Endothelial cell of umbilical vein (primary cell): ENCODE data around the gene IL31RA. TPM values are rescaled to one million over a fixed set of nuclear protein-coding genes. Genes with fewer than 3 reads are reported as not detected.

Experiments
- BruUV-seq: library from RNA; stranded (reverse); fragments of 400-500 nt; replicated peaks from 2 replicates; lab custom pipeline; 2021; lab: Mats Ljungman, UMichigan
- CTCF ChIA-PET: fragments of 300-600, 350-600 bp; sonication (Branson Sonifier 250); formaldehyde crosslinking; loops from one replicate; lab custom pipeline; 2021; ENCODE audit warnings: antibody characterized with exemption, inconsistent platforms; lab: Charles Lee
- POLR2A ChIA-PET: fragments of 300-600, 350-600 bp; sonication (Branson Sonifier 250); formaldehyde crosslinking; loops from one replicate; lab custom pipeline; 2021; ENCODE audit warnings: antibody characterized with exemption, inconsistent platforms; lab: Charles Lee
- DNase-seq: peaks from one replicate; pipeline ENCODE4 v3.0.0-alpha.2; 2011; ENCODE audit warnings: low read depth, low spot score
- FAIRE-seq: peaks from 2 replicates; lab custom pipeline; 2011; peaks lifted over from hg19 to GRCh38; lab: Jason Lieb, UNC
- H2AFZ ChIP-seq: 2 replicates; pipeline ENCODE4 v1.6.0; 2012; ENCODE audit warnings: low read depth, low read length, control low read depth, inconsistent platforms
- H3K27ac ChIP-seq: 2 replicates; pipeline ENCODE4 v1.5.1; 2011; ENCODE audit warnings: low read depth, mild to moderate bottlenecking, control low read depth, low read length, moderate library complexity; ENCODE audit not compliant: insufficient read depth
- H3K27me3 ChIP-seq, 2 experiments: 2 replicates each; pipeline versions ENCODE4 v1.6.0 to v1.6.1; 2011; ENCODE audit warnings: low read length in 2 of 2, mixed read lengths in 1 of 2; ENCODE audit not compliant: control insufficient read depth in 2 of 2, insufficient read depth in 2 of 2
- H3K36me3 ChIP-seq, 2 experiments: 2 replicates in 1 of 2; 3 replicates in 1 of 2; pipeline ENCODE4 v1.5.1; 2011; ENCODE audit warnings: low read length in 2 of 2, mild to moderate bottlenecking in 1 of 2, moderate library complexity in 1 of 2; ENCODE audit not compliant: control insufficient read depth in 2 of 2, insufficient read depth in 2 of 2; ENCODE audit errors: extremely low read depth in 1 of 2
- H3K4me1 ChIP-seq: 3 replicates; pipeline ENCODE4 v1.5.1; 2011; ENCODE audit warnings: mild to moderate bottlenecking, low read length; ENCODE audit not compliant: control insufficient read depth, insufficient read depth; ENCODE audit errors: extremely low read depth
- H3K4me2 ChIP-seq: 2 replicates; pipeline ENCODE4 v1.6.1; 2011; ENCODE audit warnings: low read length, control low read depth, mixed read lengths; ENCODE audit not compliant: insufficient read depth
- H3K4me3 ChIP-seq, 3 experiments: fragments of 200-600 bp in 1 of 3; sonication (generic), shearing (Covaris generic) in 1 of 3; replicated peaks in 1 of 3; 2 replicates each; pipeline ENCODE4 v1.5.1; 2011 to 2016; ENCODE audit warnings: control low read depth in 3 of 3, low read length in 3 of 3, mild to moderate bottlenecking in 2 of 3, inconsistent platforms in 1 of 3, low read depth in 1 of 3, moderate library complexity in 1 of 3; ENCODE audit not compliant: insufficient read depth in 1 of 3
- H3K79me2 ChIP-seq: 2 replicates; pipeline ENCODE4 v1.6.0; 2012; ENCODE audit warnings: low read length, inconsistent platforms; ENCODE audit not compliant: control insufficient read depth, insufficient read depth
- H3K9ac ChIP-seq: replicated peaks from 2 replicates; pipeline ENCODE3; 2011; ENCODE audit warnings: low read length, control low read depth; ENCODE audit not compliant: insufficient read depth; ENCODE audit errors: extremely low read depth
- H3K9me1 ChIP-seq: replicated peaks from 3 replicates; pipeline ENCODE4 v1.6.0; 2011; ENCODE audit warnings: mild to moderate bottlenecking, low read length; ENCODE audit not compliant: control insufficient read depth, insufficient read depth; ENCODE audit errors: extremely low read depth
- H3K9me3 ChIP-seq: replicated peaks from 2 replicates; pipeline ENCODE4 v1.5.1; 2012; ENCODE audit warnings: low read length, inconsistent platforms; ENCODE audit not compliant: control insufficient read depth, insufficient read depth
- H4K20me1 ChIP-seq: replicated peaks from 2 replicates; pipeline ENCODE3; 2011; ENCODE audit warnings: mild to moderate bottlenecking, low read length; ENCODE audit not compliant: control insufficient read depth, insufficient read depth; ENCODE audit errors: extremely low read depth
- CTCF ChIP-seq, 2 donors: IDR thresholded peaks; 1 replicate in 1 of 2; 2 replicates in 1 of 2; pipeline ENCODE4 v1.5.1; 2011; ENCODE audit warnings: low read length in 2 of 2, mild to moderate bottlenecking in 2 of 2, moderate library complexity in 2 of 2, control low read depth in 1 of 2, inconsistent platforms in 1 of 2, low read depth in 1 of 2; ENCODE audit not compliant: insufficient read depth in 1 of 2; ENCODE audit errors: extremely low read depth in 1 of 2
- EZH2 ChIP-seq: IDR thresholded peaks from 2 replicates; pipeline ENCODE4 v1.6.1; 2012; ENCODE audit warnings: borderline replicate concordance, low read depth, mild to moderate bottlenecking, moderate library complexity, low read length, inconsistent platforms; ENCODE audit not compliant: severe bottlenecking
- FOS ChIP-seq: IDR thresholded peaks from 2 replicates; pipeline ENCODE4 v1.6.1; 2011; ENCODE audit warnings: mild to moderate bottlenecking, low read length, moderate library complexity, borderline replicate concordance; ENCODE audit not compliant: insufficient read depth
- GATA2 ChIP-seq: IDR thresholded peaks from 2 replicates; pipeline ENCODE4 v1.7.0; 2011; ENCODE audit warnings: low read depth, mild to moderate bottlenecking, moderate library complexity, mixed read lengths, low read length; ENCODE audit not compliant: insufficient read length, insufficient read depth
- JUN ChIP-seq: IDR thresholded peaks from 2 replicates; pipeline ENCODE4 v1.6.1; 2011; ENCODE audit warnings: borderline replicate concordance, low read depth; ENCODE audit not compliant: insufficient read length, insufficient read depth
- MAX ChIP-seq: IDR thresholded peaks from 2 replicates; pipeline ENCODE4 v1.6.1; 2011; ENCODE audit not compliant: insufficient read depth, insufficient read length
- MYC ChIP-seq: IDR thresholded peaks from one replicate; pipeline ENCODE4 v1.6.1; 2011; ENCODE audit warnings: mild to moderate bottlenecking, low read depth, low read length
- POLR2A ChIP-seq: IDR thresholded peaks from 2 replicates; pipeline ENCODE4 v1.6.1; 2012; ENCODE audit warnings: low read depth, mild to moderate bottlenecking, control low read depth, low read length
- POLR2AphosphoS5 ChIP-seq: IDR thresholded peaks from 2 replicates; pipeline ENCODE4 v1.6.1; 2012; ENCODE audit warnings: low read depth, mild to moderate bottlenecking, control low read depth, low read length, moderate library complexity; ENCODE audit not compliant: insufficient read depth
- dilution Hi-C: fragments of 300-500 bp; cut with MboI; formaldehyde crosslinking; loops from one replicate; pipeline ENCODE4 v1.15.0; 2019; ENCODE audit warnings: low sequenced_read_pairs; ENCODE audit not compliant: extremely low pct_ligation_motif_present
- intact Hi-C: fragments of 100-400 bp; cut with micrococcal nuclease; formaldehyde crosslinking; loops from one replicate; pipeline ENCODE4 v1.10.0; 2022
- polyA plus RNA-seq, 4 experiments: library from polyadenylated mRNA; depleted of rRNA in 3 of 4; stranded (reverse) in 3 of 4; unstranded in 1 of 4; fragments of >200 nt; gene quantifications; 2 replicates each; pipeline versions ENCODE4 v1.2.1 to v1.2.3, GENCODE V29; 2011 to 2012; ENCODE audit warnings: missing spikeins in 1 of 4
- total RNA-seq: library from RNA; stranded (reverse); gene quantifications from 2 replicates; pipeline ENCODE4 v1.2.3, GENCODE V29; 2021

IL31RA gene
- total and polyA plus RNA-seq, 2 donors (not counting 3 experiments of a cell fraction or from before 2014, with no cell fraction given), result 0.14 to 0.75 TPM

GRCh38 chr5:55900776-55901175 lies 49.6 kb downstream of the IL31RA start:
- no peaks in the 10 kb centered on the region for H3K27me3 ChIP-seq
- BruUV-seq, result no TSS peak
- H3K9me3 ChIP-seq, result no peaks in the 10 kb centered on the region
- POLR2A ChIA-PET, result no interaction called here
- no peaks in the 10 kb centered on the region for H4K20me1 ChIP-seq
- H3K4me3 ChIP-seq, result no peak overlapping the region
- DNase-seq (no peak), FAIRE-seq (no peak)
- intact Hi-C loops (no loop called here), dilution Hi-C loops (no loop called here)
- no peaks in the 10 kb centered on the region for H3K79me2 ChIP-seq
- H3K27ac ChIP-seq, result no peak overlapping the region
- no peak for TF ChIP-seq POLR2AphosphoS5
- TF ChIP-seq CTCF (IDR thresholded peaks at IDR 0.05; ENCODE audit: extremely low read depth in 1 of 2, insufficient read depth in 1 of 2, low read depth in 1 of 2, low read length in 2 of 2), result no peak
- no peak for TF ChIP-seq MYC
- TF ChIP-seq EZH2, result no peak
- TF ChIP-seq JUN, result no peak
- TF ChIP-seq POLR2A, result no peak
- H3K9ac ChIP-seq, result no peak overlapping the region
- no peaks in the 10 kb centered on the region for H3K36me3 ChIP-seq
- no peak overlapping the region for H2AFZ ChIP-seq
- CTCF ChIA-PET, result no interaction called here
- H3K4me1 ChIP-seq, result no peaks in the 10 kb centered on the region
- no peak overlapping the region for H3K4me2 ChIP-seq
- no peaks in the 10 kb centered on the region for H3K9me1 ChIP-seq

GRCh38 chr5:55902696-55903095 lies 51.5 kb downstream of the IL31RA start:
- Histone ChIP-seq H3K4me3 (no peak overlapping the region), H3K4me1 (no peaks in the 10 kb centered on the region), H3K27ac (no peak overlapping the region), H3K79me2 (no peaks in the 10 kb centered on the region), H3K9me3 (no peaks in the 10 kb centered on the region), H4K20me1 (no peaks in the 10 kb centered on the region), H3K9ac (no peak overlapping the region), H3K27me3 (no peaks in the 10 kb centered on the region), H3K9me1 (no peaks in the 10 kb centered on the region), H3K4me2 (no peak overlapping the region), H3K36me3 (no peaks in the 10 kb centered on the region), H2AFZ (no peak overlapping the region)
- DNase-seq (no peak), FAIRE-seq (no peak)
- intact Hi-C loops (no loop called here), dilution Hi-C loops (no loop called here)
- TF ChIP-seq POLR2A, result no peak
- no peak for TF ChIP-seq MYC
- TF ChIP-seq FOS, result no peak
- no peak for TF ChIP-seq JUN
- TF ChIP-seq CTCF (IDR thresholded peaks at IDR 0.05; ENCODE audit: extremely low read depth in 1 of 2, insufficient read depth in 1 of 2, low read depth in 1 of 2, low read length in 2 of 2), result no peak
- TF ChIP-seq GATA2, result no peak
- TF ChIP-seq MAX, result no peak
- no peak for TF ChIP-seq POLR2AphosphoS5
- no peak for TF ChIP-seq EZH2
- POLR2A ChIA-PET, result no interaction called here
- no TSS peak for BruUV-seq
- CTCF ChIA-PET, result interaction anchor here (1.3 kb wide), 1 partner anchor 9 kb away, joined by 4 read pairs; no protein-coding TSS in a partner anchor
